PC-9 (cell line): ENCODE results near the gene AP3S2. TPM values are rescaled to one million over a fixed set of nuclear protein-coding genes. Genes with fewer than 3 reads are reported as not detected.

Source experiments
- BruUV-seq: library from RNA; stranded (reverse); fragments of 400-500 nt; replicated peaks from 2 replicates; lab custom pipeline; 2021; lab: Mats Ljungman, UMichigan
- CTCF ChIA-PET: fragments of 300-600 bp; sonication (Branson Sonifier 250); formaldehyde crosslinking; loops from one replicate; lab custom pipeline; 2022; ENCODE audit warnings: antibody characterized with exemption; lab: Charles Lee
- POLR2A ChIA-PET: fragments of 300-600 bp; sonication (Branson Sonifier 250); formaldehyde crosslinking; loops from one replicate; lab custom pipeline; 2022; ENCODE audit warnings: antibody characterized with exemption; ENCODE audit not compliant: unreplicated experiment; lab: Charles Lee
- DNase-seq, 2 experiments: peaks; one replicate each; pipeline versions ENCODE4 v3.0.0 to v3.0.0-alpha.2; 2015 to 2022; ENCODE audit warnings: mixed read lengths in 1 of 2
- H2AFZ ChIP-seq: fragments of 200-600 bp; sonication (generic); 2 replicates; pipeline ENCODE4 v1.8.1; 2017; ENCODE audit warnings: antibody characterized with exemption
- H3F3A ChIP-seq: fragments of 200-600 bp; sonication (generic); 2 replicates; pipeline ENCODE4 v1.8.1; 2017; ENCODE audit warnings: antibody characterized with exemption, mild to moderate bottlenecking, low read depth; ENCODE audit not compliant: insufficient read depth
- H3K27ac ChIP-seq: fragments of 200-600 bp; sonication (generic); 2 replicates; pipeline ENCODE4 v1.6.1; 2016; ENCODE audit warnings: mixed run types
- H3K27me3 ChIP-seq: fragments of 200-600 bp; sonication (generic); 2 replicates; pipeline ENCODE4 v1.6.1; 2016; ENCODE audit warnings: low read depth, mixed run types; ENCODE audit not compliant: insufficient read depth
- H3K36me3 ChIP-seq: fragments of 200-600 bp; sonication (generic); 2 replicates; pipeline ENCODE4 v1.6.1; 2016; ENCODE audit warnings: low read depth, mixed run types
- H3K4me1 ChIP-seq: fragments of 200-600 bp; sonication (generic); replicated peaks from 2 replicates; pipeline ENCODE4 v1.6.1; 2016; ENCODE audit warnings: mixed run types; ENCODE audit not compliant: insufficient read depth
- H3K4me2 ChIP-seq: fragments of 200-600 bp; sonication (generic); 2 replicates; pipeline ENCODE4 v1.6.1; 2017; ENCODE audit warnings: mixed run types
- H3K4me3 ChIP-seq: fragments of 200-600 bp; sonication (generic); 2 replicates; pipeline ENCODE4 v1.6.1; 2016; ENCODE audit warnings: mixed run types
- H3K79me2 ChIP-seq: fragments of 200-600 bp; sonication (generic); 2 replicates; pipeline ENCODE4 v1.6.1; 2017; ENCODE audit warnings: low read depth, mixed run types
- H3K9me2 ChIP-seq: fragments of 200-600 bp; sonication (generic); 2 replicates; pipeline ENCODE4 v1.8.1; 2017; ENCODE audit warnings: mild to moderate bottlenecking; ENCODE audit not compliant: insufficient read depth
- H3K9me3 ChIP-seq: fragments of 200-600 bp; sonication (generic); 2 replicates; pipeline ENCODE4 v1.8.1; 2016; ENCODE audit warnings: low read depth; ENCODE audit not compliant: insufficient read depth
- H4K20me1 ChIP-seq: fragments of 200-600 bp; sonication (generic); 2 replicates; pipeline ENCODE4 v1.8.1; 2017; ENCODE audit not compliant: insufficient read depth
- EZH2 ChIP-seq: fragments of 200-600 bp; sonication (generic); IDR thresholded peaks from 2 replicates; pipeline ENCODE4 v1.8.0; 2017; ENCODE audit warnings: antibody characterized with exemption, low read depth
- intact Hi-C: fragments of 100-400 bp; cut with micrococcal nuclease; formaldehyde crosslinking; loops from one replicate; pipeline ENCODE4 v1.10.0; 2022; ENCODE audit not compliant: unreplicated experiment
- total RNA-seq: library from RNA; stranded (reverse); gene quantifications from 2 replicates; pipeline ENCODE4 v1.2.3, GENCODE V29; 2021
- TF ChIP-seq, protein P1 (sequence below): fragments of 200-600 bp; sonication (generic); conservative IDR thresholded peaks from 2 replicates; pipeline ENCODE4 v1.6.1; 2017; ENCODE audit warnings: mixed run types, antibody characterized with exemption, mild to moderate bottlenecking, moderate library complexity

The AP3S2 gene
- total RNA-seq, 1 experiment from 2014 or later: 57.6 TPM

DNA sequence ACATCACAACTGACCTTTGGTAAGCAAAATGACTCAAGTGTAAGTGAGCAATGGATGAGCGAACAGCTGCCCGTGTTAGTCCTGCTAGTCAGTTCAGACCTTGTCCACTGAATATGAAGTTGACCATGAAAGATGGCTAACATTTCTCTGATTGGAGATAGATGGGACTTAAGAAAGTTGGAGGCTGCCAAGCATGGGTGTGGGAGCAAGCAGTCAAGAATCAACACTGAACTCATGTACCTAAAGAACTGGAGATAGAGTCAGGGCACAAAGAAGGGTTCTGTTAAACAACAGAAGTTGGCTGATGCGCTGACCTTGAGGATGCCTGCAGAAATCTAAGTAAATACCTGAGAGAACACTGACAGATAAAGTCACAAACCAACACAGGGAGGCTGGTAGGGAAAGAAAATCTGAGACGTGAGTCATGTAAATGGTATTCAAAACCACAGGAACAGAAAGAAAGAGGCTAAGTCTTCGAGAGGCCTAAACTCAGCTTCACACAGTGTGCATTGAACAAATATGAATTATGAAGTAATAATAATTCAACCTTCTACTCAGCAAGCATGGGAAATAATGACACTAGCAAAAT is 48.4 kb downstream of the AP3S2 start:
- peaks cover 56% of the 10 kb centered on the region for H3K4me1 ChIP-seq
- H3K9me2 ChIP-seq: no peaks in the 10 kb centered on the region
- TF ChIP-seq EZH2: no peak
- TF ChIP-seq, protein P1, sequence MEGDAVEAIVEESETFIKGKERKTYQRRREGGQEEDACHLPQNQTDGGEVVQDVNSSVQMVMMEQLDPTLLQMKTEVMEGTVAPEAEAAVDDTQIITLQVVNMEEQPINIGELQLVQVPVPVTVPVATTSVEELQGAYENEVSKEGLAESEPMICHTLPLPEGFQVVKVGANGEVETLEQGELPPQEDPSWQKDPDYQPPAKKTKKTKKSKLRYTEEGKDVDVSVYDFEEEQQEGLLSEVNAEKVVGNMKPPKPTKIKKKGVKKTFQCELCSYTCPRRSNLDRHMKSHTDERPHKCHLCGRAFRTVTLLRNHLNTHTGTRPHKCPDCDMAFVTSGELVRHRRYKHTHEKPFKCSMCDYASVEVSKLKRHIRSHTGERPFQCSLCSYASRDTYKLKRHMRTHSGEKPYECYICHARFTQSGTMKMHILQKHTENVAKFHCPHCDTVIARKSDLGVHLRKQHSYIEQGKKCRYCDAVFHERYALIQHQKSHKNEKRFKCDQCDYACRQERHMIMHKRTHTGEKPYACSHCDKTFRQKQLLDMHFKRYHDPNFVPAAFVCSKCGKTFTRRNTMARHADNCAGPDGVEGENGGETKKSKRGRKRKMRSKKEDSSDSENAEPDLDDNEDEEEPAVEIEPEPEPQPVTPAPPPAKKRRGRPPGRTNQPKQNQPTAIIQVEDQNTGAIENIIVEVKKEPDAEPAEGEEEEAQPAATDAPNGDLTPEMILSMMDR: no peak
- H4K20me1 ChIP-seq: no peaks in the 10 kb centered on the region
- no peaks in the 10 kb centered on the region for H3K9me3 ChIP-seq
- H3F3A ChIP-seq: peaks cover 57% of the 10 kb centered on the region
- ChIA-PET CTCF (no interaction called here), POLR2A (interaction anchor here (0.7 kb wide), 1 partner anchor 62 kb away, joined by 6 read pairs; no protein-coding TSS in a partner anchor)
- H2AFZ ChIP-seq: no peak overlapping the region
- no peak overlapping the region for H3K4me3 ChIP-seq
- peak overlapping the region; percentile 56 for H3K4me2 ChIP-seq
- no peaks in the 10 kb centered on the region for H3K27me3 ChIP-seq
- peaks cover 7% of the 10 kb centered on the region; the same call in 1 of the 2 replicates for H3K36me3 ChIP-seq
- DNase-seq: peak; percentile 49 to 87
- intact Hi-C loops: loop anchor here (1.0 to 2.0 kb wide), 2 partner anchors 33 to 84 kb away; no protein-coding TSS in a partner anchor
- H3K79me2 ChIP-seq: peaks cover 7% of the 10 kb centered on the region; the same call in 1 of the 2 replicates
- peak overlapping the region; percentile 94 for H3K27ac ChIP-seq
- BruUV-seq: no TSS peak

DNA sequence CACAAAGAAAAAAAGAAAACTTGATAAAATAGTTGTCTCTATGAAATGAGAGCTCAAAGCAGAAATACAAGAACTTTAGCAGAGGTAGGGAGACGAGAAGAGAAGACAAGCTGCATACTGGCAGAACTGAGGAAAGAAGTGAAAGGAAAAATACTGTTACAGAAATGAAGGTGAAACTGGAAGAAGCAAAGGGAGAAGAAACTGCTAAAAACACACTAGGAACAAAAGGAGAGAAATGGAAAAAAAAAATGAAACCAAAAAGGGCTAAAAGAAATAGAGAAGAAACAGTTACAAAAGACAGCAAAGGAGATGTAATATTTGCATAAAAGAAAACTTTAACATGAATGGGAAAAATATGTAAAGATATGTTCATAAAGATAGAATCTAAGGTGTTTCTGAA is 51.8 kb downstream of the AP3S2 start:
- peaks cover 62% of the 10 kb centered on the region for H3F3A ChIP-seq

DNA sequence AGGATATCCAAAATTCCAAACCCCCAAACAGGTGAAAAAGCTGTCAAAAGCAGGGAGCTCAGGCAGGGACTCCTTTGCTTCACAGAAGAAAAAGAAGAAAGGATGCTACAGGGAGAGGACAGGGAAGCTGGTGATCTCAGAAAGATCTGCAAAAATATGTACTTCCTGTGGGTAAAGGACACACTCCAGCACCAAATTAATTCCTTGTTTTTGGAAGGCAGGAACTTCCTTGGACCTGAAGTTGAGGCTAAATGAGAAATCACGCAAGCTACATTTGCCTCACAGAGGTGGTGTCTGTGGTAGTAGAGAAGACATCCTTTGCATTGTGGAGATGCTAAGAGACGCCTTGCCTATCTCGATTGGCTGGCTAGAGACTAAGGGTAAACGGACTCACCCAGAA is 52.5 kb downstream of the AP3S2 start:
- peaks cover 10% of the 10 kb centered on the region; the same call in 1 of the 2 replicates for H3K36me3 ChIP-seq
- no peak overlapping the region for H3K4me3 ChIP-seq
- H2AFZ ChIP-seq: no peak overlapping the region
- H3K27me3 ChIP-seq: no peaks in the 10 kb centered on the region
- no peak overlapping the region for H3K27ac ChIP-seq
- no peak for DNase-seq
- H4K20me1 ChIP-seq: no peaks in the 10 kb centered on the region
- intact Hi-C loops: no loop called here
- H3K4me2 ChIP-seq: no peak overlapping the region
- H3K4me1 ChIP-seq: peaks cover 54% of the 10 kb centered on the region
- POLR2A ChIA-PET: no interaction called here
- no peak for TF ChIP-seq EZH2
- TF ChIP-seq, protein P1: no peak
- H3K9me3 ChIP-seq: no peaks in the 10 kb centered on the region
- BruUV-seq: no TSS peak
- peaks cover 60% of the 10 kb centered on the region for H3F3A ChIP-seq
- CTCF ChIA-PET: no interaction called here
- peaks cover 7% of the 10 kb centered on the region; the same call in 1 of the 2 replicates for H3K79me2 ChIP-seq
- H3K9me2 ChIP-seq: no peaks in the 10 kb centered on the region

More for the DNA sequence above, 51.8 kb downstream of the AP3S2 start:
- Histone ChIP-seq H3K27ac (no peak overlapping the region), H2AFZ (no peak overlapping the region), H3K4me2 (no peak overlapping the region), H3K36me3 (peaks cover 10% of the 10 kb centered on the region; the same call in 1 of the 2 replicates), H3K4me1 (peaks cover 56% of the 10 kb centered on the region), H3K79me2 (peaks cover 7% of the 10 kb centered on the region; the same call in 1 of the 2 replicates), H3K27me3 (no peaks in the 10 kb centered on the region), H4K20me1 (no peaks in the 10 kb centered on the region), H3K9me3 (no peaks in the 10 kb centered on the region), H3K4me3 (no peak overlapping the region), H3K9me2 (no peaks in the 10 kb centered on the region)
- TF ChIP-seq EZH2: no peak
- TF ChIP-seq, protein P1: no peak
- intact Hi-C loops: no loop called here
- ChIA-PET POLR2A (no interaction called here), CTCF (no interaction called here)
- no peak for DNase-seq
- BruUV-seq: no TSS peak
